Ovary (tissue), 9 donors: ENCODE measurements around the gene TNNC1. TPM values are rescaled to one million over a fixed set of nuclear protein-coding genes. Genes with fewer than 3 reads are reported as not detected.
A peak's percentile ranks its signal among the peaks of the same experiment; 100 is the strongest.

Source experiments
- DNase-seq, 5 donors: peaks; one replicate each; pipeline ENCODE4 v3.0.0-alpha.2; 2019 to 2020
- H3K27ac ChIP-seq, 2 donors: fragments of 200-600 bp; one replicate each; pipeline versions ENCODE4 v1.5.1 to v1.8.0; 2019 to 2022
- H3K27me3 ChIP-seq: fragments of 200-600 bp; one replicate; pipeline ENCODE4 v1.8.0; 2022
- H3K36me3 ChIP-seq: fragments of 200-600 bp; sonication (generic); one replicate; pipeline ENCODE4 v1.5.1; 2019
- H3K4me1 ChIP-seq: one replicate; pipeline ENCODE4 v1.8.1; 2013; ENCODE audit warnings: mild to moderate bottlenecking, moderate library complexity; ENCODE audit not compliant: insufficient read depth
- H3K4me3 ChIP-seq: fragments of 200-600 bp; sonication (generic); one replicate; pipeline ENCODE4 v1.5.1; 2017
- H3K9me3 ChIP-seq, 2 donors: fragments of 200-600 bp in 1 of 2; sonication (generic) in 1 of 2; one replicate each; pipeline versions ENCODE4 v1.5.1 to v1.8.1; 2013 to 2019; ENCODE audit warnings: mild to moderate bottlenecking in 1 of 2, moderate library complexity in 1 of 2
- CTCF ChIP-seq, 3 donors: fragments of 450-650 bp in 2 of 3; fragments of 200-600 bp in 1 of 3; IDR thresholded peaks; one replicate each; pipeline versions ENCODE4 v1.5.1 to v1.8.0; 2016 to 2022; ENCODE audit warnings: antibody characterized with exemption in 3 of 3, mild to moderate bottlenecking in 1 of 3
- EP300 ChIP-seq: sonication (generic); formaldehyde crosslinking; IDR thresholded peaks from one replicate; pipeline ENCODE4 v1.6.1; 2017; ENCODE audit warnings: antibody characterized with exemption
- POLR2A ChIP-seq: fragments of 450-650 bp; IDR thresholded peaks from one replicate; pipeline ENCODE4 v1.6.1; 2017; ENCODE audit warnings: antibody characterized with exemption, mild to moderate bottlenecking, moderate library complexity
- WGBS, 3 donors: extraction: QIAGEN DNeasy Blood & Tissue Kit in 1 of 3; methylation state at CpG; one replicate each; pipeline versions ENCODE4 v1.1.5 to v1.1.7; 2013 to 2017; 5-methylcytosine and 5-hydroxymethylcytosine counted together
- intact Hi-C, 4 donors: fragments of 100-400 bp; cut with DNase I; formaldehyde crosslinking; loops; one replicate each; pipeline versions ENCODE4 v1.11.0 to v1.15.1; 2022 to 2023
- polyA plus RNA-seq, 2 donors: library from polyadenylated mRNA; stranded (reverse); fragments of 200-250 nt in 1 of 2; fragments of 350-450 nt in 1 of 2; fragmentation: Illumina TruSeq in 1 of 2; extraction: RNeasy Lipid Tissue Mini Kit (QIAGEN cat#74804) in 1 of 2; gene quantifications; one replicate each; pipeline ENCODE4 v1.2.3, GENCODE V29; 2013 to 2014
- total RNA-seq, 7 donors: library from RNA; depleted of rRNA in 2 of 7; stranded (reverse); fragments of >200 nt in 2 of 7; fragmentation: NEBNext Ultra II Directional in 3 of 7; extraction: Animal tissue kit (Norgen Biotek cat#: 25700) in 3 of 7; gene quantifications; one replicate each; pipeline versions ENCODE4 v1.1.0 to v1.2.4, GENCODE V29; 2016 to 2023
- donor health status: DM: no; HTN: no; CAD: no; lungs with moderate emphysema.
- donor health status: DM: no; HTN: no; CAD: no.
- donor health status: Bipolar disorder and iron deficiency.
- donor health status: DM: yes; HTN: yes; CAD: no.
- donor health status: DM: no; HTN: no; CAD: no.
- donor health status: DM: yes; HTN: yes; CAD: no.

The TNNC1 gene
- total and polyA plus RNA-seq, 9 donors, result 0.31 to 2.3 (median 1.0) TPM

- Histone ChIP-seq H3K27ac (no peak overlapping the region), H3K36me3 (no peaks in the 10 kb centered on the region)
Observed at GRCh38 chr3:52405066-52405465, 48.8 kb downstream of the TNNC1 start.

GRCh38 chr3:52404391-52404790 is 49.5 kb downstream of the TNNC1 start:
- no peak for TF ChIP-seq EP300
- TF ChIP-seq POLR2A, result no peak
- no peak for TF ChIP-seq CTCF (IDR thresholded peaks at IDR 0.05)
- intact Hi-C loops, result loop anchor here in 1 of 4 donors (10.0 kb wide), 1 partner anchor 120 kb away; the partner anchor contains the start of gene GLYCTK
- H3K4me1 ChIP-seq, result peaks cover 3% of the 10 kb centered on the region
- H3K27ac ChIP-seq, result no peak overlapping the region
- peak in 2 of 5 donors; percentile 15 to 26 for DNase-seq
- no peaks in the 10 kb centered on the region for H3K27me3 ChIP-seq
- WGBS, 3 donors, result 63 to 82% (median 69%) methylated on average over 10 of the region's 10 CpGs
- H3K4me3 ChIP-seq, result no peak overlapping the region
- no peaks in the 10 kb centered on the region for H3K36me3 ChIP-seq
- H3K9me3 ChIP-seq, result no peaks in the 10 kb centered on the region

More at GRCh38 chr3:52405066-52405465, 48.8 kb downstream of the TNNC1 start:
- H3K4me1 ChIP-seq, result peaks cover 3% of the 10 kb centered on the region
- WGBS, 3 donors, result 82 to 93% (median 92%) methylated on average over 6 of the region's 6 CpGs
- no peak for TF ChIP-seq EP300
- no peak for TF ChIP-seq POLR2A
- no peak for TF ChIP-seq CTCF (IDR thresholded peaks at IDR 0.05)
- peak in 3 of 5 donors; percentile 9 to 31 (median 13) for DNase-seq
- no peaks in the 10 kb centered on the region for H3K27me3 ChIP-seq
- intact Hi-C loops, result loop anchor here in 1 of 4 donors (10.0 kb wide), 1 partner anchor 120 kb away; the partner anchor contains the start of gene GLYCTK
- H3K9me3 ChIP-seq, result no peaks in the 10 kb centered on the region
- no peak overlapping the region for H3K4me3 ChIP-seq

- Histone ChIP-seq H3K27me3 (no peaks in the 10 kb centered on the region), H3K36me3 (no peaks in the 10 kb centered on the region), H3K9me3 (no peaks in the 10 kb centered on the region), H3K4me3 (no peak overlapping the region), H3K27ac (no peak overlapping the region), H3K4me1 (peaks cover under 1% of the 10 kb centered on the region)
- TF ChIP-seq CTCF (IDR thresholded peaks at IDR 0.05), result no peak
- no peak for TF ChIP-seq EP300
- TF ChIP-seq POLR2A, result no peak
- peak in 3 of 5 donors; percentile 23 to 44 (median 34) for DNase-seq
- WGBS, 3 donors, result 82 to 95% (median 83%) methylated on average over 3 of the region's 3 CpGs
- intact Hi-C loops, result loop anchor here in 1 of 4 donors (10.0 kb wide), 1 partner anchor 119 kb away; the partner anchor contains the start of gene GLYCTK
Observed at GRCh38 chr3:52403955-52404354, 49.9 kb downstream of the TNNC1 start.

- peak in 3 of 5 donors; percentile 15 to 32 (median 22) for DNase-seq
- TF ChIP-seq CTCF (IDR thresholded peaks at IDR 0.05), result no peak
- TF ChIP-seq POLR2A, result no peak
- TF ChIP-seq EP300, result no peak
- H3K27ac ChIP-seq, result no peak overlapping the region
- H3K9me3 ChIP-seq, result no peaks in the 10 kb centered on the region
- no peaks in the 10 kb centered on the region for H3K27me3 ChIP-seq
- no peak overlapping the region for H3K4me3 ChIP-seq
- no peaks in the 10 kb centered on the region for H3K36me3 ChIP-seq
- H3K4me1 ChIP-seq, result peaks cover 2% of the 10 kb centered on the region
- 87 to 92% (median 91%) methylated on average over 19 of the region's 19 CpGs for WGBS, 3 donors
- intact Hi-C loops, result loop anchor here in 1 of 4 donors (10.0 kb wide), 1 partner anchor 119 kb away; the partner anchor contains the start of gene GLYCTK
Observed at GRCh38 chr3:52403271-52403841, 50.5 kb downstream of the TNNC1 start.
